ENCODE data around the gene TRPV4.

- TF ChIP-seq EZH2 (IDR thresholded peaks at IDR 0.05) (no peak), POLR2AphosphoS5 (IDR thresholded peaks at IDR 0.05; ENCODE audit: borderline replicate concordance, low read depth, low read length) (no peak), FOXP2 (optimal IDR thresholded peaks at IDR 0.05; ENCODE audit: control extremely low read depth, extremely low read length, insufficient read depth) (no peak)
These were observed 34.5 kb downstream of the TRPV4 start for GRCh38 chr12:109798691-109799090.

Measured in SK-N-MC (cell line).